T-helper 2 cell (primary cell): ENCODE results near the gene LYRM4.

Source experiments
- DNase-seq, 5 experiments: peaks; one replicate each; pipeline versions ENCODE4 v3.0.0 to v3.0.0-alpha.2; 2012 to 2022

The LYRM4 gene

GRCh38 chr6:5172041-5172653, 88.6 kb downstream of the LYRM4 start:
- no peak for DNase-seq

- DNase-seq: no peak
Measured at GRCh38 chr6:5167501-5167900, 93.2 kb downstream of the LYRM4 start.

GRCh38 chr6:5164092-5164491, 96.7 kb downstream of the LYRM4 start:
- DNase-seq: no peak

DNA sequence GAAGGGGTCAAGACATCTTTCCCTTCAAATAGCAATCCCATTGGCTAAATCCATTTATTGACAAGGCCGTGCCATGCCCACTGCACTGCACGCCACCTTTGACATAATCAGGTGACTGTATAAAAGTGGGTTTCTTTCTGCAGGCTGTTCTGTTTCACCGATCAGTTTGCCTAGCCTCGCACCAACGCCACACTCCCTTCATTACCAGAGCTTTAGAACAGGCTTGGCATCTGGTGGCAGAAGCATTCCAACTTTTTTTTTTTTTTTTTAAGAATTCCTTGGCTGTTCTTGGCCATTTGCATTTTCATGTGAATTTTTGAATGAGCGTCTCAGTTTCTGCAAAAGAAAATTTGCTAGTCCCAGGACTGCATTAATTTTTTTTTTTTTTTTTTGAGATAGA, 97.5 kb downstream of the LYRM4 start:
- DNase-seq: no peak

DNA sequence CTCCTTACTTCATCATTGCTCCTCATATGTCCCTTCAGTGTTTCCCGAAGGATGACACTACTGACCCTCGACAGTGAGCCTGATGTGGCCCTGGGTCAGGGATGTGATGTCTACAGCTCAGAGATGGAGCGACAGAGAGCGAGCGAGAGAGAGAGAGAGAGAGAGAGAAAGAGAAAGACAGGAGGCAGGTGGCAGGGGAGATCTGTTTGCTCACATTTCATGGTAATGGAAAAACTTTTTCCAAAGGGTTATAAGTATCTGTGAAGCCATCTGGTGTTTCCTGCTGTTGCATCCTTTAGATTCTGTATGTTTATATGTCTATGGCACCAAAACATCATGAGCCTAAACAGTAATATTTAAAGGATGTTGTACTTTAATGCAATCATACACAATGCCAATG, 98.4 kb downstream of the LYRM4 start:
- DNase-seq: no peak

- no peak for DNase-seq
Measured at GRCh38 chr6:5160206-5160605, 100.5 kb downstream of the LYRM4 start.

DNA sequence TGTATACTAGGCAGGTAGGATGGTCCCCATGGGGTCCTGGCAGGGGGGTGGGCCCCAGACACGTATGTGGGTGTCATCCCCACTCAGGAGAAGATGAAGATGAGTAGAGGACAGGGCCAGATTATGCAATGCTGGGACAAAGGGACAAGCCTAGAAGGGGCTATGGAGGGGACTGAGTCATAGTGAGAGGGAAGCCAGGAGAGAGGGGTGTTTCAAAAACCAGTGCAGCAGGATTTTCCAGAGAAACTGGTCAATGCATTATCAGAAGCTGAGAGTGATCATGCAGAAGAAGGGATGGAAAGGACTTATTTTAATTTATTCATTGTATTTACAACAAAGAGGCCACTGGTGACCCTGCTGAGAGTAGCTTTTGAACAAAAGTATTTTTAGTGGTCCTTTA, 101.6 kb downstream of the LYRM4 start:
- no peak for DNase-seq

DNA sequence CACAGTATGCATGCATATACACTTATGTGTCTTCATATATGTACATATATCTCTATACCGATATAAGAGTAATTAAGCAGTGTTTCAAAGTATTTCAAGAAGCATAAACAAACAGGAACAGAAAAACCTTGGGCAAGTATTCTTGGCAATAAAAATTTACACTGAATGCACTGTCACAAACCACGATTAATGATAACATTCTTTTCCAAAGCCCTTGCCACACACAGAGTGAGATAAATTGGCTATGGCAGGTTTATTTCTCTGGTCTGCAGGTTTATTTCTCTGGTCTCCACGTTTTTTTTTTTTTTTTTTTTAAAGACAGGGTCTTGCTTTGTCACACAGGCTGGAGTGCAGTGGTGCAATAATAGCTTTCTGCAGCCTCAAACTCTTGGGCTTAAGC, 102.6 kb downstream of the LYRM4 start:
- no peak for DNase-seq

DNA sequence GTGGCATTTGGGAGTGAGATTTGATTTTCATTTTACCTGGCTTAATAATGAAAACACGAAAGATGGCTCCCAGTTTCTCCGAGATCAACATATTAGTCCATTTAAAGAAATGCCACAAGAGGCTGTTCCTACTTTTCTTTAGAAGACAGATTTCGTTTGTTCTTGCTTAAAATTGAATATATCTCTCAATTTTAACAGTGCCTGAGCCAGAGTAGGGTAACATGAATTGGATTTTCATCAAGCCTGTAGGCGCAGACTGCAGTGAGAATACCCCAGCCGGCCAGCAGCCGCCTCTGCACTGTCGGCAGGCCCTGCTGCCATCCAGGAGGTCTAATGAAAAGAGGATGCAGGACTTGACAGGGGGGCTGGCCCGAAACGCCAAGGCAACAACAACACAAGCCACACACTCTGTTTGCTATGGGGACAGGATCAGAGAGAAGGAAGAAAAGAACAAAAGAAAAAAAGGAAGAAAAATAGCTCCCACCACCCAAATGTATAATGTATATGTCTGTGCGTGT, 103.1 kb downstream of the LYRM4 start:
- no peak for DNase-seq

GRCh38 chr6:5156627-5157026, 104.1 kb downstream of the LYRM4 start:
- DNase-seq: no peak

DNA sequence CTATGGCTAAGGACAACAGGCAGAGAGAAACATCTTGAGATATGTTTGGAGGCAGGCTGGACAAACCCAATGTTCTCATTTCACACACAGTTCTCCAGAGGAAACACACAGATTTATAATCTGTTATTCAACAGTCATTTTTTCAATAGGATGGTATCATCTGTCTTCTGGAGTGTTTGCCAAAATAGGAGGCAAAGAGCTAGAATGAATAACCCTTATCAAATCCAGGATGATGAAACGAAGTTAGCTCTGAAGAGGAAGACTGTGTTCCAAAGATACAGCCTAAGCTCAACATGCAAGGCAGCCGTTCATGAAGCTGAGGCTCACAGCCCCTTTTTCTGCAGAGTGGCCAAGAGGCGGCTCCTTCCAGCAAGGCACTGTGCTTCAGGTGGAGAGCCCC, 104.8 kb downstream of the LYRM4 start:
- DNase-seq: no peak

GRCh38 chr6:5153186-5153585, 107.6 kb downstream of the LYRM4 start:
- no peak for DNase-seq

- no peak for DNase-seq
Measured at GRCh38 chr6:5152460-5152859, 108.3 kb downstream of the LYRM4 start.

DNA sequence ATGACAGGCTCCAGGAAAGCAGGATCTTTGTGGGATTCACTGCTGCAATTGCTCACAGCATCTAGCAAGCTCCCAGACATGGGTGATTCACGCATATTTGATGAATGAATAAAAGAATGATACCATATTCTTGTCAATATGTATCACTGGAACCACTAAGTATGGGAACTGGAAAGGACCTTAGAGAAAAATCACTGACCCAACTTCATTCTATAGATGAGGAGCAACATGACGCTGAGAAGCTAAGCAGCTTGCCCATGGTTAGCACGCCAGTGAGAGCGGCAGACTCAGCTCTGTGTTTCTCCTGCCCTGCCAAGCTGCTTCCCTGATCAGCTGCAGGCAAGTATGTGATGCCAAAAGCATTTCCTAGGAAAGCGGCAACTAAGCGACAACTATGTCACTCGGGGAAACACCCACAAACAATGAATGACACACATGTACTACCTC, 108.8 kb downstream of the LYRM4 start:
- DNase-seq: no peak

- no peak for DNase-seq
Measured at GRCh38 chr6:5151360-5151954, 109.3 kb downstream of the LYRM4 start.

- DNase-seq: no peak
Measured at GRCh38 chr6:5150551-5151075, 110.1 kb downstream of the LYRM4 start.

DNA sequence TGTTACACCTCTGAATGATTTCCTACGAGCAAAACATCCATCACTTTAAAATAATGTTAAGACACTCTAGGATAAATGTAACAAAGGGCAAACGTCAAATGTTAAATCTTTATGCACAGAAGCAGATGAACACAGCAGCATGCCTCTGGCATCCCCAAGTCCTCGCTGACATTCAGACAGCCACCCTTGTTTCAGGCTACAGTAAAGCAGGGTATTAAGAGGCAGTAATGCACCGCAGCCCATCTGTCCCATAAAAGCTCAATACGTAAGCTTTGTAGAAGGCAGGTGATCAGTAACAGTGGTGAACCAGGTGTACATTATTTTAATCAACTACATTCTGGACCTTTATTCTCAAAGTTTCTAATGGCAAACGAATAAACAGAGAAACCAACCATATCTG, 110.9 kb downstream of the LYRM4 start:
- no peak for DNase-seq

- no peak for DNase-seq
Measured at GRCh38 chr6:5149159-5149704, 111.5 kb downstream of the LYRM4 start.

- no peak for DNase-seq
Measured at GRCh38 chr6:5146398-5146797, 114.4 kb downstream of the LYRM4 start.

- DNase-seq: peak; percentile 40 to 81 (median 71)
Measured at GRCh38 chr6:5143634-5144311, 117.0 kb downstream of the LYRM4 start.

- DNase-seq: no peak
Measured at GRCh38 chr6:5142915-5143314, 117.8 kb downstream of the LYRM4 start.

DNA sequence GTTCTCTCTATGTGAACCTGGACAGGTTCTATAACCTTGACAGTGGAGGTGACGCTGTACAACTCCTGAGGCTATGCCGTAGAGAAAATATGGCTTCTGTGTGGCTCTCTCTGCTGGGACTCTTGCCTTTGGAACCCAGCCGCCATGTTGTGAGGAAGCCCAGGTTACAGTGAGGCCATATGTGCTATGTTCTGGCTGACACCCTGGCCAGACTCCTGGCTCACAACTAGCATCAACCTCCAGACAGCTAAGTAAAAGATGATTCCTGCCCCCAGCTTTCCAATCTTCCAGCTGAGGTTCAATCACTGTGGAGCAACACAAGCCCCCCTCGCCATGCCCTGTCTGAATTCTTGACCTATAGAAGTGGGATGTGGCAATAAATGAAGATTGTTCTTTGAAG, 118.6 kb downstream of the LYRM4 start:
- no peak for DNase-seq

GRCh38 chr6:5141046-5141445, 119.7 kb downstream of the LYRM4 start:
- no peak for DNase-seq
